Measurements from ENCODE around the gene SLC25A6.

DNA sequence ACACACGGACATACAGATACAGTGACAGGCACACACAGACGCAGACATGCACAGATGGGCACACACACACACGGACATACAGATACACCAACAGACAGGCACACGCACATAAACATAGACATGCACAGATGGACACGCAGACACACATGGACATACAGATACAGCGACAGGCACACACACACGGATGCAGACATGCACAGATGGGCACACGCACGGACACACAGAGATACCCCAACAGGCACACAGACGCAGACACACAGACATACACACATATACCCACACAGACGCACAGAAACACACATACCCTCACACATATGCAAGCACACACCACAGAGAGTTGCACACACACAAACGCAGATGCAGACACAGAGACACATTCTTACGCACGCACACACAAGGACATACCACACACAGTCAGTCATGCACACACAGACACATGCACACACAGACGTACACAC, 24.4 kb upstream of the SLC25A6 start:
- TF ChIP-seq, protein P1, sequence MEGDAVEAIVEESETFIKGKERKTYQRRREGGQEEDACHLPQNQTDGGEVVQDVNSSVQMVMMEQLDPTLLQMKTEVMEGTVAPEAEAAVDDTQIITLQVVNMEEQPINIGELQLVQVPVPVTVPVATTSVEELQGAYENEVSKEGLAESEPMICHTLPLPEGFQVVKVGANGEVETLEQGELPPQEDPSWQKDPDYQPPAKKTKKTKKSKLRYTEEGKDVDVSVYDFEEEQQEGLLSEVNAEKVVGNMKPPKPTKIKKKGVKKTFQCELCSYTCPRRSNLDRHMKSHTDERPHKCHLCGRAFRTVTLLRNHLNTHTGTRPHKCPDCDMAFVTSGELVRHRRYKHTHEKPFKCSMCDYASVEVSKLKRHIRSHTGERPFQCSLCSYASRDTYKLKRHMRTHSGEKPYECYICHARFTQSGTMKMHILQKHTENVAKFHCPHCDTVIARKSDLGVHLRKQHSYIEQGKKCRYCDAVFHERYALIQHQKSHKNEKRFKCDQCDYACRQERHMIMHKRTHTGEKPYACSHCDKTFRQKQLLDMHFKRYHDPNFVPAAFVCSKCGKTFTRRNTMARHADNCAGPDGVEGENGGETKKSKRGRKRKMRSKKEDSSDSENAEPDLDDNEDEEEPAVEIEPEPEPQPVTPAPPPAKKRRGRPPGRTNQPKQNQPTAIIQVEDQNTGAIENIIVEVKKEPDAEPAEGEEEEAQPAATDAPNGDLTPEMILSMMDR (IDR thresholded peaks at IDR 0.05) = no peak
- TF ChIP-seq, protein P2, sequence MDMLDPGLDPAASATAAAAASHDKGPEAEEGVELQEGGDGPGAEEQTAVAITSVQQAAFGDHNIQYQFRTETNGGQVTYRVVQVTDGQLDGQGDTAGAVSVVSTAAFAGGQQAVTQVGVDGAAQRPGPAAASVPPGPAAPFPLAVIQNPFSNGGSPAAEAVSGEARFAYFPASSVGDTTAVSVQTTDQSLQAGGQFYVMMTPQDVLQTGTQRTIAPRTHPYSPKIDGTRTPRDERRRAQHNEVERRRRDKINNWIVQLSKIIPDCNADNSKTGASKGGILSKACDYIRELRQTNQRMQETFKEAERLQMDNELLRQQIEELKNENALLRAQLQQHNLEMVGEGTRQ (IDR thresholded peaks at IDR 0.05; ENCODE audit: borderline replicate concordance, low read depth, low read length) = no peak
- TF ChIP-seq FOXM1 (IDR thresholded peaks at IDR 0.05; ENCODE audit: low read depth) (no peak), FOXJ3 (CRISPR knock-in tag; IDR thresholded peaks at IDR 0.05) (no peak), YY1 (IDR thresholded peaks at IDR 0.05; ENCODE audit: low read depth) (no peak), GATA2 (CRISPR knock-in tag; IDR thresholded peaks at IDR 0.05) (no peak), TEAD4 (IDR thresholded peaks at IDR 0.05; ENCODE audit: borderline replicate concordance, insufficient read depth) (no peak), POLR2AphosphoS5 (IDR thresholded peaks at IDR 0.05; ENCODE audit: low read depth, low read length) (no peak), TAF1 (IDR thresholded peaks at IDR 0.05; ENCODE audit: borderline replicate concordance, low read depth, low read length) (no peak)
- TF ChIP-seq, protein P3, sequence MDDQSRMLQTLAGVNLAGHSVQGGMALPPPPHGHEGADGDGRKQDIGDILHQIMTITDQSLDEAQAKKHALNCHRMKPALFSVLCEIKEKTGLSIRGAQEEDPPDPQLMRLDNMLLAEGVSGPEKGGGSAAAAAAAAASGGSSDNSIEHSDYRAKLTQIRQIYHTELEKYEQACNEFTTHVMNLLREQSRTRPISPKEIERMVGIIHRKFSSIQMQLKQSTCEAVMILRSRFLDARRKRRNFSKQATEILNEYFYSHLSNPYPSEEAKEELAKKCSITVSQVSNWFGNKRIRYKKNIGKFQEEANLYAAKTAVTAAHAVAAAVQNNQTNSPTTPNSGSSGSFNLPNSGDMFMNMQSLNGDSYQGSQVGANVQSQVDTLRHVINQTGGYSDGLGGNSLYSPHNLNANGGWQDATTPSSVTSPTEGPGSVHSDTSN (IDR thresholded peaks at IDR 0.05) = no peak
- TF ChIP-seq, protein P4, sequence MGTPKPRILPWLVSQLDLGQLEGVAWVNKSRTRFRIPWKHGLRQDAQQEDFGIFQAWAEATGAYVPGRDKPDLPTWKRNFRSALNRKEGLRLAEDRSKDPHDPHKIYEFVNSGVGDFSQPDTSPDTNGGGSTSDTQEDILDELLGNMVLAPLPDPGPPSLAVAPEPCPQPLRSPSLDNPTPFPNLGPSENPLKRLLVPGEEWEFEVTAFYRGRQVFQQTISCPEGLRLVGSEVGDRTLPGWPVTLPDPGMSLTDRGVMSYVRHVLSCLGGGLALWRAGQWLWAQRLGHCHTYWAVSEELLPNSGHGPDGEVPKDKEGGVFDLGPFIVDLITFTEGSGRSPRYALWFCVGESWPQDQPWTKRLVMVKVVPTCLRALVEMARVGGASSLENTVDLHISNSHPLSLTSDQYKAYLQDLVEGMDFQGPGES (IDR thresholded peaks at IDR 0.05; ENCODE audit: low read depth, low read length) = no peak

All from SK-N-SH (cell line).